HG02970 (cell line): ENCODE data around the gene CR1.
"Not testable (repeated sequence)": the region's sequence is repeated elsewhere in the genome, so short reads cannot be mapped to it uniquely, and the experiment has no call there.

ENCODE experiments used
- ATAC-seq: cut with Tn5 transposase; IDR thresholded peaks from one replicate; pipeline ENCODE4 v1.9.1; 2021; ENCODE audit warnings: mild to moderate bottlenecking, moderate library complexity, moderate number of reproducible peaks; ENCODE audit not compliant: unreplicated experiment, low FRiP score

CR1 gene

GRCh38 chr1:207495801-207496792 lies at the start of gene CR1:
Gene CR1 (plus strand): TSS chr1:207496157. CDS start chr1:207496268, 111 bp downstream.
- peak; percentile 47 for ATAC-seq

DNA sequence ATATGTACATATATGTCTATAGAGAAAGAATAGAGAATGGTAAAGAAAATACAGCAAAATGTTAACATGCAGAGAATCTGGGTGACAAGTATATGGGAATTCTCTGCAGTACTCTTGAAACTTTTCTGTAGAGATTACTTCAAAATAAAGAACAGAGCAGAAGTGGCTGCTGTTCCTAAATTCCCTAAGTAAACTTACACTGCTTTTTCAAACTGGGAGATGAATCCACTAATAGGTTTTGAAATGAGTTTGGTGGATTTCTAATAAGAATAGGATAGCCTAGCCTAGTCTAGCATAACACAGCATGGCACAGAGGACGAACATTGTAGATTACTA lies 42.3 kb upstream of the CR1 start:
- peak; percentile 7 for ATAC-seq

GRCh38 chr1:207454046-207454964 lies 41.7 kb upstream of the CR1 start, which contains the start of gene CR2:
Gene CR2 (plus strand): TSS chr1:207454328. CDS start chr1:207454419, 91 bp downstream.
- ATAC-seq = peak; percentile 66

- ATAC-seq = no peak
These were observed 40.7 kb upstream of the CR1 start for GRCh38 chr1:207455183-207455754.

DNA sequence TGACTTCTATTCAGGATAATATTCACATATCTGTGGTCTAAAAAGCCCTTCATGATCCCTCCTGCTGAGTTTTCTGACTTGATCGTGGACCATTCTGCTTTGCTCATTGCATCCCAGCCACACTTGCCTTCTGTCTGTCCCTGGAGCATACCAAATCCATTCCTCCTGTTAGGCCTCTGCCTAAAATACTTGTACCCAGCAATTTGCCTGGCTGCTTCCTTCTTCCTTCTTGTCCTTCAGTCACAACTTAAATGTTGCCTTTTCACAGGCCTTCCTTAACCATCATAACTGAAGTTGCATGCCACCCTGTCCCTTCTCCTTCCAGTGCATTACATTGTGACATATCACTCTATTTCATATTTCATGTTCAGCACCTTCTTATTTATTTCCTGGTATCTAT lies 37.5 kb upstream of the CR1 start:
- ATAC-seq = no peak

GRCh38 chr1:207459008-207459407 lies 36.9 kb upstream of the CR1 start:
- ATAC-seq = no peak

DNA sequence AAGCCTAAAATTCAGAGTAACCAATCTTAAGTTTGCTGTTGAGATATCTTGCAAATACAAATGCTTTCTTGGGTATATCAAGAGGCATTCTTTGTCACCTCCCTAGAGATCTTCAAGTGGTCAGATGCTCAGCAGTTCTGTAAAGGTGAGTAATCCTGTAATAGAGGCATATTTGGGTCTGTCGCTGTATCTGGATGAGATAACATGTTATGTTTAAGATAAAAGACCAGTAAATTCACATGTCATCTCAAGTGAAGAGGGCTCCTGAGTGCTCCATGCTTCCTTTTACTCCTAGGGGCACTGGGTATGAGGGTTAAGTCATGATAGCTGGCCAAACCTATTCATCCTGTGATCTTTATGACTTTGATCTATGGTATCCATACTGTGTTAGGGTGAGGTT lies 34.3 kb upstream of the CR1 start:
- ATAC-seq = no peak

DNA sequence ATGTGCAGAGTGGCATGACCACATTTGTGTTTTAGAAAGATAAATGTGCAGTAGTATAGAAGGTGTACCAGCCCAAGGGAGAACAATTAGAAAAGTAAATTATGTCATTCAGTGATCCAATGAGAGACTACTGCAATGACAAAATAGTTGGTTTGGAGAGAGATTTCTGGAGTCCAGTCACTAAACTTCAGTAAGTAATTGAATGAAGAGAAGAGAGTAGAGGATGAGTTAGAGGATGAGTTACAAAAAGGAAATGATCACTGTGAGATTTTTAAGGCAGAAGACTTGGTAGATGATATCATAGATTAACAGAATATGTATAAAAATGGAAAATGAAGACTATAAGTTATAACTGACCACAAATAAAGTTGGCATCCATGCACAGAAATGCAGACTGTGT lies 33.4 kb upstream of the CR1 start:
- no peak for ATAC-seq

DNA sequence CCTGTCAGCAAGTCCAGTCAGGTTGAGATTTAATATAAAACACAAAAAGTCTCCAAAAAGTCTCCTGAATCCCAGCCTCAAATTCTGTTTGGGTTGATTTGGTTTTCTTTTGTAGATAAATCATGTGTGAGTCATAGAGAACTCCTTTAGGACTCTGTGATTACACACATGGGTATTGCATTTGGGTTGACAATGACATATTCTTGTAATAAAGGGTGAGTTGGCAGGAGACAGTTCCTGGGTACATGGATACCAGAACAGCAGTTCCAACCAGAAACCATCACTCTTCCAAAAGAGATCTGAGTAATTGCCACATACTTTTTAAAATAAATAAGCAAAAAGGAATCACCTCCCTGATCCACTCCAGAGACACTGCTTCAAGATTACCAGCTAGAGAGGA lies 32.9 kb upstream of the CR1 start:
- no peak for ATAC-seq

DNA sequence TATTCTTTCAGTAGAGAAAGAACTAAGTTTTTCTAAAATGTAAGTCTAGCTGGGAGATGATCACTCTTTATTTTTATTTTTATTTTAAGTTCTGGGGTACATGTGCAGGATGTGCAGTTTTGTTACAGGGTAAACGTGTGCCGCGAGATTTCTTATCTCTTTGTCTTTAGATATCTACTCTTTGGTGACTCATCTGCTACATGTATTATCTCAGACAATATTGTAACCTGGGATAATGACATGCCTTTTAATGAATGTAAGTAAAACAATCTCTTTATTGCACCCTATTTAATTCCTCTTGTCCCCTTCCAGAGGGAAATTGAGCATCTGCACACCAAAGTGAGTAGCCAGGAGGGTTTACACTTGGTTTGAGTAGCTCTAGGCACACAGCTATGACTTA lies 32.4 kb upstream of the CR1 start:
- ATAC-seq = no peak

- no peak for ATAC-seq
These were observed 25.0 kb upstream of the CR1 start for GRCh38 chr1:207470927-207471326.

GRCh38 chr1:207474210-207474609 lies 21.7 kb upstream of the CR1 start:
- no peak for ATAC-seq

DNA sequence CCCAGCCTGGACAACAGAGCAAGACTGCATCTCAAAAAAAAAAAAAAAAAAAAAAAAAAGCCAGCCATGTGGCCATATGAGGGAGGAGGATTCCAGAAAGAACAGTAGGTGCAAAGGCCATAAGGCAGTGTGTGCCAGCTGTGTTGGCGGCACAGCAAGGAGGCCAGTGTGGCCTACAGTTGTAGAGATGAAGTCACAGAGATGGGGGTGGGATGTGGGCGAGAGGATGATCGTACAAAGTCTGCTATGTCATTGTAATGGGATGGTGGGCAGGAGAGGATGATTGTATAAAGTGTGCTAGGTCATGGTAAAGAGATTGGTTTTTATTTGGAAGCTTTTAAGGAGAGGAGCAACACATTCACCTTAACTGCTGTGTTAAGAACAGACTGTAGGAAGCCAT lies 9.8 kb upstream of the CR1 start:
- no peak for ATAC-seq

DNA sequence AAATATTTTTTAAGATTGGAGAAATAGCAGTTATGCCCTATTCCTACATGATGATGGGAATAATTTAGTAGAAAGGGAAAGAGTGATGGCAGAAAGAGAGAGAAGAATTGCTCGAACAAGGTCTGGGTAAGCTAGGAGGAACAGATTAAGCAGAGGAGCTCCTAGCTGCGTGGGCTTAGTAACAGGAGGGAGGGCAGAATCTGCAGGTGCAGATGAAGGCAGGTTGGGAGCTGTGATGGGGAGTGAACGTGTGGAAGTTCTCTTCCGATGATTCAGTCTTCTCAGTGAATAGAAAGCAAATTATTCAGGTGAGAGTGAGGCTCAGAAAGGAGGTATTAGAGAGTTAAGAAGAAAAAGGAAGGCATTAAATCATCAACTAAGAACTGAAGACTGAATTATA lies 8.3 kb upstream of the CR1 start:
- no peak for ATAC-seq

DNA sequence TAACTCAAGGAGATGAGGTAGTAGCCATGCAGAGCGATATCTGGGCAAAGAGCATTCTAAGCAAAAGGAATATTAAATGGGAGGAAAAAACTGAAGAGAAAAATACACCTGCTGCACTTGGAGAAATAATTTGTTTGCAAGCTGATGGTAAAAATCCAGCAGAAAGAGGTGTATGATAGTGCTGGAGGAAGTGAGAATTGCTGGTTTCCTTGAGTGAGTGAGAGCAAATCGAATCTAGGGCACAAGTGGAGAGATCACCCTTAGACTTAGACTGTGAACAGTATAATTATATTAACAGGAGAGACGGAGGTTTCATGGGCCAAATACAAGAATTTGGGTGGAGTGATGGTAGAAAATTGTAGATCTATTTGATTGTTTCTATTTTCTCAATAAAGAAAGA lies 2.7 kb upstream of the CR1 start:
- ATAC-seq = no peak

- no peak for ATAC-seq
These were observed 1.8 kb upstream of the CR1 start for GRCh38 chr1:207494171-207494570.

GRCh38 chr1:207495281-207495680 lies 676 bp upstream of the CR1 start:
- not testable (repeated sequence) for ATAC-seq

DNA sequence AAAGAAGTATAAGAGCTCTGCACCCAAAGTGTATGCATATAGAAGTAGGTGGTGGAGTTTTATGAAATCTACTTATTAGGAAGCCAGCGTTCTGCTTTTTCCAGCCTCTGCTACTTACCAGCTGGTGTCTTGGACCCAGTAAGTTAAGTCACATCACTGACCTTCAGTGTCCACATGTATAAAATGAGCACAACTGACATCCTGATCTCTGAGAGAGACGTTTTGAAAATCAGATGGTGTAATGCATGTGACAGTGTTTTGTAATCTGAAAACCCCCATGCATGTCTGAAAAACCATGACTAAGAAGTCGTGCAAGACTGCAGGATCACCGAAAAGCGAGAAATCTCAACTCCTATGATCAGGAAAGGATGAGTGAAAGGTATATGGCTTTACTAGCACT lies 2.0 kb downstream of the CR1 start:
- no peak for ATAC-seq

DNA sequence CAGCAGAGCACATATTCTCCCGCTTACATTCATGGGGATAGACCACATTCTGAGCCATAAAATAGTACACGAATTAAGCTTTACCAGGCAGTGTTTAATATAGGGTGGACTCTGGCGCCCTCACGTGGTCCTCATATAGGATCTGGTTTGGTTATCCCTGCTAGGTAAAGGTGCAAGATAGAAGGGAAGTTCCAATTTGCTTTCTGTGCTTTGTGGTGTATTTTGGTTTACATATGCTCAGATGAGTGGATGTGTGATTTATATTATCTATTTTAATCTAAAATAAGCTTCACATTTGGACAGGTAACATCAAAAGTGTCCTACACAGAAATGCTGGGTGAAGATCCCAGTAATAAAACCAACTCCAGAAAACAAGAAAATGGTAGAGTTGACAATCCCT lies 3.6 kb downstream of the CR1 start:
- ATAC-seq = no peak

DNA sequence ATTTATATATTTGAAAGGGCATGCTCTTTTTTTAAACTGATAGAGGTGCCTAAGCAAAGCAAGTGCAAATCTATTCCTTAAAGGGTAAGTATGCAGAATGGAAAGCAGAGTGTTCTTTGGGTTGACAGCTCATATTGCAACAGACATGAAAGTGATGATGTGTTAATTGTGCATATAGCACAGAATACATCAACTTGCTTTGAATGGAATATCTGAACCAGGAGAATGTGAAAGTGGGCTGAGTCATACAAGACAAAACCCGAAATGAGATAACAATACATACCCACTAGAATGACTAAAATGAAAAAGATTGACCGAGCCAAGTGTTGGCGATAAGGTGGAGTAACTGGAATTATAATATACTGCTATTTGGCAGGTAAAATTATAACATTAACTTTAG lies 4.3 kb downstream of the CR1 start:
- no peak for ATAC-seq

- no peak for ATAC-seq
These were observed 5.1 kb downstream of the CR1 start for GRCh38 chr1:207501071-207501470.
